Activated T-cell treated with anti-CD3 and anti-CD28 coated beads for 24 hours (primary cell): ENCODE measurements around the gene PLCD4.

ENCODE experiments used
- DNase-seq: peaks from one replicate; pipeline ENCODE4 v3.0.0-alpha.2; 2020; ENCODE audit warnings: low read depth

PLCD4 gene

DNA sequence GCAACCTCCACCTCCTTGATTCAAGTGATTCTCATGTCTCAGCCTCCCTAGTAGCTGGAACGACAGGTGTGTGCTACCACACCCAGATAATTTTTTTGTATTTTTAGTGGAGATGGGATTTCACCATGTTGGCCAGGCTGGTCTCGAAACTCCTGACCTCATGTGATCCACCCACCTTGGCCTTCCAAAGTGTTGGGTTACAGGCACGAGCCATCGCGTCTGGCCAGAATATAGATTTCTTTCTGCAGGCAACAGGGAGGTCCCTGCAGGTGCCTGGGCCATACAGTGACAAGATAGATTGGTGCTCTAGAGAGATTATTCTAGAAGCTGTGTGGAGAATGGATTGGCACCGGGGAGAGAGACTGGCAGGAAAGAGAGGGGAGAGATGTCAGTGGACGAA, 13.3 kb downstream of the PLCD4 start:
- no peak for DNase-seq

GRCh38 chr2:218622606-218623365, 15.1 kb downstream of the PLCD4 start:
- no peak for DNase-seq

- no peak for DNase-seq
Observed at GRCh38 chr2:218623366-218623705, 15.6 kb downstream of the PLCD4 start.

DNA sequence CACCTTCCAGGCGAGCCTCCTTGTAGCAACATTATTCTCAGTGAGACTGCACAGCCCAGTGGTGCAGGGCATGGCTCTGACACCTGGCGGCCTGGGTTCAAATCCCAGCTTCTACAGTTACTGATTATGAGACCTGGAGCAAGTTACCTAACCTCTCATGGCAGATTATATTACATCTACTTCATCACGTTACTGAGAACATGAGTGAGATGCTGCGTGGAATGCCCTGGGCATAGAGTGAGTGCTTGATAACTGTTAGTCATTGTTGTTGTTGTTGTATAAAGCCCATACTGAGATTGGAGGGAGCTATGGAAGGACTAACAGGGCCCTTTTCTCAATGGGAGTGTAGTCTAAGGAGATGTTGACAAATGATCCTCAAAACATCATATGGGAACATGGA, 18.7 kb downstream of the PLCD4 start:
- DNase-seq: no peak

- no peak for DNase-seq
Observed at GRCh38 chr2:218627939-218628338, 20.2 kb downstream of the PLCD4 start.

GRCh38 chr2:218631837-218632236, 24.1 kb downstream of the PLCD4 start:
- DNase-seq: no peak

DNA sequence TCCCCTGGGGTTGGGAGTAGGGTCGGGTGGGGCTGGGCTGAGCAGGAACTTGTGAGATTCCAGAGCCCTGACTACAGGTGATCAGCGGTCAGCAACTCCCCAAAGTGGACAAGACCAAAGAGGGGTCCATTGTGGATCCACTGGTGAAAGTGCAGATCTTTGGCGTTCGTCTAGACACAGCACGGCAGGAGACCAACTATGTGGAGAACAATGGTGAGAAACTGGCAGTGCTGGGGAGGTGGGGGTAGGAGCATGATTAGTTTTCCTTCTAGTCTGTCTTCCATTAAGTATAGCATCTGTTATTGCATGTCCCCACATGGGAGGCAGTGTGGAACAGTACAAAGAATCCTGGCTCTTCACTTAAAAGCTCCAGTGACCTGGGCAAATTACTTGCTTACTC, 28.0 kb downstream of the PLCD4 start:
- DNase-seq: no peak

GRCh38 chr2:218638372-218638771, 30.7 kb downstream of the PLCD4 start:
- no peak for DNase-seq

GRCh38 chr2:218642121-218642656, 34.5 kb downstream of the PLCD4 start:
- DNase-seq: no peak

- DNase-seq: no peak
Observed at GRCh38 chr2:218642786-218643185, 35.1 kb downstream of the PLCD4 start.

DNA sequence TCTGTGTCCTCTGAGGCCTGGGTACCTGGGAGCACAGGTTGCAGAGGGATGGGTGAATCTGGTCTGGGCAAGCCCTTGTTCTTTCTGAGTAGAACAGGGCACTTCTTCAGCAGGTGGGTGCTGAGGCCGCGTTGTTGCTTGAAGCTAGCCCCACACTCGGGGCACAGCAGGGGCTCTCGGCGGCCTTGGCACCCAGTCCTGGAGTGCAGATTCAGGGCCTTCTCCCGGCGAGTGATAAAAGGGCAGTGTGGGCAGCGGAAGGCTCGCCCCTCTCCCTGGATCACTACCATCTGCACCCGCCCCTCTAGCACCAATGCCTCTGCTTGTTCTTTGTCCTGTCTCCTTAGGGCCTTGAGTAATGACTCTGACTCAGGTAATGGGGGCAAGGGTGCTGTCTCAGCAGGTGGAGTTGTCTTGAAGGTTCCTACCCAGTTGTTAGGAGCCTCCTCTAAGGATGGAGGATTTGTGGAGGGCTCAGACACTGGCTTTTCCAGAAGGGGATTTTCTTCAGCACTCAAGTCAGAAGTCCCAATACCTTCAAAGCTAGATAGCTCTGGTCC, 36.1 kb downstream of the PLCD4 start:
- DNase-seq: no peak

DNA sequence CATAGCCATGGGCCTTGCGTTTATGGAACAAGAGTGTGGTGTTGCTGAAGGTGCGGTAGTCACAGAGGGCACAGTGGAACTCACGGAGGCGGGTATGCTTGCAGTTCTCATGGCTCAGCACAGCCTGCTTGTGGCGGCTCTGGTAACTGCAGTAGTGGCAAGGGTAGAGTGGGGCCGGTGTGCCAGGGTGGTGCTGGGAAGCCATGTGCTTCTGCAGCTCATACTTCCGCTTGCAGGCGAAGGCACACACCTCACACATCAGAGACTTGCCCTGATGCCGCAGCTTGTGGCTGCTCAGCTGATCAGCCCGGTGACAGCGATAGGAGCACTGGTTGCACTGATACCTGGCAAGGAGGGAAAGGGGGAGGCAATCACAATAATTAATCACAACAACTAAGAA, 37.0 kb downstream of the PLCD4 start:
- DNase-seq: no peak

- no peak for DNase-seq
Observed at GRCh38 chr2:218645126-218645525, 37.4 kb downstream of the PLCD4 start.

GRCh38 chr2:218648088-218648786, 40.5 kb downstream of the PLCD4 start:
- peak; percentile 23 for DNase-seq

GRCh38 chr2:218648787-218649100, 41.0 kb downstream of the PLCD4 start:
- DNase-seq: no peak

DNA sequence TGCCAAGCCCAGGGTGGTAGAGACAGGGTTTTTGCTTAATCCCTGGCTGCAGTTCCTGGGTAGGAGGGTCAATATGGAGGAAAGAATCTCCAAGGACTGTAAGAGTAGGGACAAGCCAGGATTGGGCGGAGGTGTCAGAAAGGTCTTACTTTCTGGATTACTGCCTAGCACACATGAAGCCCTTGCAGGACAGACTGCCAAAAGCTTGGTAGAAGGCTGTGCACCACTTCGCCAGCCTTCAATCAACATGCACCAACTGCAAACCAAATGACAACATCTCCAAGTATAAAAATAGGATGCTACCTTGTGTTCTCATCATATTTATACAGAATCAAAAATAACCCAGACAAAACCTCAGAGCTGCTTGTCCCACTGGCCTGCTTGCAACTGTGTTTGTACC, 48.1 kb downstream of the PLCD4 start:
- no peak for DNase-seq

GRCh38 chr2:218658671-218659257, 51.1 kb downstream of the PLCD4 start:
- peak; percentile 26 for DNase-seq

DNA sequence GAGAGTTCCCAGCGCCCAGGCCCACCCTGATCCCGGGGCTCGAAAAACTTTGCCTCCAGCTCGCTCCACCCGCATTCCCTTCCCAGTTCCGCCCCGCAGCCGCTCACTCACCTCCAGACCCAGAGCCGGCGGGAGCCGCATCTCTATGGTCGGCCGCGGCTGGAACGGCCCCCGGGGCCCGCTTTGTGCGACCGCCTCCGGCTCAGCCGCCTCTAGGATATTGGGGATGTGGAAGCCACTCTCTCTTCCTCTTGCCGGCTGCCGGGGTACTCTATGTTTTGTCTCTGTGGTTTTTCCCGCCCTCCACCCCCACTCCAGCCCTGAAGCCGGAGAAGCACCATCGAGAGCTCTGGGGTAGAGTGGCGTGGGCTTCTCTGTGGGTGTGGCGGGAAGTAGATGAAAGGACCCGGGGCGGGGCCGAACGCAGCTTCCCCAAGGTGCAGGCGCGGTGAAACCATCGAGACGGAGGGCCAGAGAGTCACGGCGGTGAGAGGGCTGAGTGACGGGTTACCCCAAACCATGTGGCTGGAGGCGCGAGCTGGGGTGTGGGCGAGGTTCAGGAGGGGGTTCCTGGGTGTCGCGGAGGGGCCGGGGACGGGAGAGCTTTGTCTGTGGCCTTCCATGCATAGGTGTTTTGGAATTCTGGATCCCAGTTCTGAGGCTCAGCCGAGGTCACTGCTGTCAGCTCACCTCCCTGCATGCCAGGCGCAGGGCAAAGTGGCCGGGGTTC, 51.7 kb downstream of the PLCD4 start, which contains the start of the genes BCS1L and ZNF142:
BCS1L (plus strand) TSS at position 426 of the 730 bp plus-strand sequence. CDS start 1,305 bp downstream, outside the sequence.
ZNF142 (minus strand) TSS at position 366 of the 730 bp plus-strand sequence. CDS start 3,194 bp downstream, outside the sequence.
- peak; percentile 95 for DNase-seq

DNA sequence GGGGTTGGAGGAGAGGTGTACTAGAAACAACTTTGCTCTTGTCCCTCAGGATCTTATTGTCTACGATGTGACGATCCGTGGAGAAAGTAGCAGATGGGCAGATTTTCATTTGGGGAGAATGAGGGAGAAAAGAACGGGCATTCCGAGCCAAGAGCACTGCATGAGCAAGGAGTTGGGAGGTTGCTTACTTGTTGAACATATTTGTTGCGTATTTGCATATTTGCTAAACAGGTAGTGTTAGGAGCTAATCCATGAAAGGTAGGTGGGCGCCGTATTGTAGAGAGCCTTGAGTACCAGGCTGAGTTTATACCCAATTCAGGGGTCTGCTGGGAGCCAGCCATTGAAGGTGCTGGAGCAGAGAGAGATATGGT, 52.3 kb downstream of the PLCD4 start:
- DNase-seq: no peak

- no peak for DNase-seq
Observed at GRCh38 chr2:218662377-218662776, 54.7 kb downstream of the PLCD4 start.

GRCh38 chr2:218662827-218663226, 55.1 kb downstream of the PLCD4 start:
- no peak for DNase-seq

- no peak for DNase-seq
Observed at GRCh38 chr2:218663901-218664300, 56.2 kb downstream of the PLCD4 start.
